Keratinocyte (primary cell): ENCODE results near the gene TRIP12. TPM values are rescaled to one million over a fixed set of nuclear protein-coding genes. Genes with fewer than 3 reads are reported as not detected.

Experiments used
- DNase-seq: peaks from one replicate; pipeline ENCODE4 v3.0.0-alpha.2; 2011; ENCODE audit warnings: low read depth, missing footprints, low spot score
- FAIRE-seq: peaks from 2 replicates; lab custom pipeline; 2011; peaks lifted over from hg19 to GRCh38; lab: Jason Lieb, UNC
- H2AFZ ChIP-seq: 2 replicates; pipeline ENCODE4 v1.6.0; 2012; ENCODE audit warnings: low read length, control low read depth, inconsistent platforms; ENCODE audit not compliant: control insufficient read depth
- H3K27ac ChIP-seq: 2 replicates; pipeline ENCODE4 v1.5.1; 2011; ENCODE audit warnings: low read length; ENCODE audit not compliant: control insufficient read depth, insufficient read depth
- H3K27me3 ChIP-seq: 3 replicates; pipeline ENCODE4 v1.6.0; 2011; ENCODE audit warnings: low read length; ENCODE audit not compliant: control insufficient read depth, insufficient read depth; ENCODE audit errors: extremely low read depth
- H3K36me3 ChIP-seq, 2 experiments: 2 replicates in 1 of 2; 3 replicates in 1 of 2; pipeline ENCODE4 v1.5.1; 2011; ENCODE audit warnings: low read length in 2 of 2, mild to moderate bottlenecking in 1 of 2; ENCODE audit not compliant: control insufficient read depth in 2 of 2, insufficient read depth in 2 of 2; ENCODE audit errors: extremely low read depth in 1 of 2
- H3K4me1 ChIP-seq: 3 replicates; pipeline ENCODE4 v1.5.1; 2011; ENCODE audit warnings: low read length; ENCODE audit not compliant: control insufficient read depth, insufficient read depth; ENCODE audit errors: extremely low read depth
- H3K4me2 ChIP-seq: 3 replicates; pipeline ENCODE4 v1.6.0; 2011; ENCODE audit warnings: low read depth, low read length; ENCODE audit not compliant: control insufficient read depth, insufficient read depth; ENCODE audit errors: extremely low read depth
- H3K4me3 ChIP-seq, 3 experiments: fragments of 200-600 bp in 1 of 3; sonication (generic) in 1 of 3; 2 replicates in 2 of 3; 3 replicates in 1 of 3; pipeline ENCODE4 v1.5.1; 2011 to 2016; ENCODE audit warnings: low read length in 3 of 3, mild to moderate bottlenecking in 3 of 3, control low read depth in 2 of 3, inconsistent platforms in 1 of 3, low read depth in 1 of 3, mixed read lengths in 1 of 3, mixed run types in 1 of 3, moderate library complexity in 1 of 3; ENCODE audit not compliant: control insufficient read depth in 2 of 3, insufficient read depth in 2 of 3; ENCODE audit errors: extremely low read depth in 1 of 3
- H3K79me2 ChIP-seq: 2 replicates; pipeline ENCODE4 v1.6.0; 2012; ENCODE audit warnings: low read length; ENCODE audit not compliant: control insufficient read depth, insufficient read depth
- H3K9ac ChIP-seq: 3 replicates; pipeline ENCODE4 v1.6.0; 2011; ENCODE audit warnings: low read length; ENCODE audit not compliant: control insufficient read depth, insufficient read depth; ENCODE audit errors: extremely low read depth
- H3K9me1 ChIP-seq: 3 replicates; pipeline ENCODE4 v1.6.0; 2011; ENCODE audit warnings: low read length; ENCODE audit not compliant: control insufficient read depth, insufficient read depth; ENCODE audit errors: extremely low read depth
- H3K9me3 ChIP-seq: 2 replicates; pipeline ENCODE4 v1.5.1; 2012; ENCODE audit warnings: low read depth, low read length; ENCODE audit not compliant: control insufficient read depth
- H4K20me1 ChIP-seq: 3 replicates; pipeline ENCODE4 v1.6.0; 2011; ENCODE audit warnings: low read length; ENCODE audit not compliant: control insufficient read depth, insufficient read depth; ENCODE audit errors: extremely low read depth
- CTCF ChIP-seq, 3 experiments: IDR thresholded peaks in 1 of 3; conservative IDR thresholded peaks in 1 of 3; optimal IDR thresholded peaks in 1 of 3; 2 replicates in 2 of 3; 3 replicates in 1 of 3; pipeline versions ENCODE3 to v1.5.1; 2011; ENCODE audit warnings: low read length in 3 of 3, mild to moderate bottlenecking in 3 of 3, moderate library complexity in 2 of 3, control low read depth in 1 of 3, inconsistent platforms in 1 of 3; ENCODE audit not compliant: insufficient read depth in 2 of 3; ENCODE audit errors: extremely low read depth in 1 of 3
- EZH2 ChIP-seq: IDR thresholded peaks from one replicate; pipeline ENCODE4 v1.6.1; 2012; ENCODE audit warnings: inconsistent platforms, mild to moderate bottlenecking, low read length, moderate library complexity
- dilution Hi-C: fragments of 300-500 bp; cut with MboI; formaldehyde crosslinking; loops from one replicate; pipeline ENCODE4 v1.7.0; 2020; ENCODE audit warnings: low sequenced_read_pairs; ENCODE audit not compliant: extremely low pct_ligation_motif_present
- polyA plus RNA-seq, 5 experiments: library from polyadenylated mRNA; depleted of rRNA in 3 of 5; stranded (reverse) in 3 of 5; stranded (forward) in 1 of 5; unstranded in 1 of 5; fragments of >200 nt; gene quantifications; 1 replicate in 1 of 5; 2 replicates in 3 of 5; 3 replicates in 1 of 5; pipeline versions ENCODE4 v1.2.1 to v1.2.3, GENCODE V29; 2011 to 2012; ENCODE audit warnings: missing spikeins in 2 of 5, low read depth in 1 of 5, low replicate concordance in 1 of 5

Gene TRIP12
- polyA plus RNA-seq, 1 donor (not counting 4 experiments of a cell fraction or from before 2014, with no cell fraction given), result 123 TPM

GRCh38 chr2:229780856-229781773 lies 140.7 kb downstream of the TRIP12 start:
- Histone ChIP-seq H4K20me1 (peaks cover 6% of the 10 kb centered on the region), H3K9me1 (no peaks in the 10 kb centered on the region), H3K36me3 (peaks cover 5 to 17% of the 10 kb centered on the region in 2 experiments), H3K27ac (no peak overlapping the region), H3K27me3 (no peaks in the 10 kb centered on the region), H3K9me3 (no peaks in the 10 kb centered on the region), H3K4me3 (no peak overlapping the region), H2AFZ (no peak overlapping the region), H3K4me1 (peaks cover 12% of the 10 kb centered on the region), H3K79me2 (peaks cover 6% of the 10 kb centered on the region), H3K4me2 (no peak overlapping the region), H3K9ac (no peak overlapping the region)
- peak; percentile 66 for FAIRE-seq
- TF ChIP-seq EZH2 (no peak), CTCF (optimal IDR thresholded peaks at IDR 0.05 in 1 of 3, IDR thresholded peaks at IDR 0.05 in 1 of 3, conservative IDR thresholded peaks at IDR 0.05 in 1 of 3; ENCODE audit: extremely low read depth in 1 of 3, insufficient read depth in 2 of 3, low read length in 3 of 3) (peak in 2 of 3 experiments; percentile 64 to 83)
- dilution Hi-C loops, result no loop called here
- DNase-seq, result no peak

- no peaks in the 10 kb centered on the region for H3K9me1 ChIP-seq
- DNase-seq, result peak; percentile 30
- H3K27me3 ChIP-seq, result no peaks in the 10 kb centered on the region
- no peak overlapping the region for H3K27ac ChIP-seq
- no peak overlapping the region for H3K4me3 ChIP-seq
- no peak overlapping the region for H2AFZ ChIP-seq
- TF ChIP-seq EZH2 (no peak), CTCF (optimal IDR thresholded peaks at IDR 0.05 in 1 of 3, IDR thresholded peaks at IDR 0.05 in 1 of 3, conservative IDR thresholded peaks at IDR 0.05 in 1 of 3; ENCODE audit: extremely low read depth in 1 of 3, insufficient read depth in 2 of 3, low read length in 3 of 3) (no peak)
- H4K20me1 ChIP-seq, result peaks cover 6% of the 10 kb centered on the region
- no peak overlapping the region for H3K9ac ChIP-seq
- H3K79me2 ChIP-seq, result peaks cover 6% of the 10 kb centered on the region
- H3K4me2 ChIP-seq, result peak overlapping the region; percentile 13
- H3K9me3 ChIP-seq, result no peaks in the 10 kb centered on the region
- dilution Hi-C loops, result no loop called here
- FAIRE-seq, result peak; percentile 75
- peaks cover 5 to 22% of the 10 kb centered on the region in 2 experiments for H3K36me3 ChIP-seq
- H3K4me1 ChIP-seq, result peaks cover 12% of the 10 kb centered on the region
Observed at GRCh38 chr2:229779650-229780049, 142.2 kb downstream of the TRIP12 start.
